GM18907 (cell line): ENCODE results near the gene MBTPS2.
"Not testable (repeated sequence)": the region's sequence is repeated elsewhere in the genome, so short reads cannot be mapped to it uniquely, and the experiment has no call there.

ENCODE experiments used
- ATAC-seq: cut with Tn5 transposase; IDR thresholded peaks from one replicate; pipeline ENCODE4 v1.9.1; 2021; ENCODE audit warnings: mild to moderate bottlenecking, moderate library complexity; ENCODE audit not compliant: unreplicated experiment

Gene MBTPS2

DNA sequence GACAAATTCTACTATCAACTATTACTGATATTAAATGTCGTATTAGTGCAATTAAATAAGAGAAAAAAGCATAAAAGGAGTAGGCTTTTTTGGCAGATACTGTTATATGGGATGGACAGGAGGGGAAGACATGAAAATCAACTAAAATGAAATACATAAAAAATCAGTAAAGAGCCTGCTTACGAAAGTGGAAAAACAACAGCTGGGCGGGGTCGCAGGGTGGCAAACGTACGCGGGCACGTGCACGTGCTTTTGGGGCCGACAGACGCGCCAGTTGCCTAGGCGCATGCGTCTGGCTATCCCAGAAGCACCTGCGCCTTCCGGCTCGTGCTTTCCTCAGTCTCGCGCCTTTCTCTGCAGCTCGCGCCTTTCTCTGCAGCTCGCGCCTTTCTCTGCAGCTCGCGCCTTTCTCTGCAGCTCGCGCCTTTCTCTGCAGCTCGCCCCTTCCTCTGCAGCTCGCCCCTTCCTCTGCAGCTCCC is 16.6 kb downstream of the MBTPS2 start, which contains the start of gene YY2:
Gene YY2 (plus strand): TSS at position 51 of the 479 bp plus-strand sequence. CDS start 498 bp downstream, outside the sequence.
- no peak for ATAC-seq

DNA sequence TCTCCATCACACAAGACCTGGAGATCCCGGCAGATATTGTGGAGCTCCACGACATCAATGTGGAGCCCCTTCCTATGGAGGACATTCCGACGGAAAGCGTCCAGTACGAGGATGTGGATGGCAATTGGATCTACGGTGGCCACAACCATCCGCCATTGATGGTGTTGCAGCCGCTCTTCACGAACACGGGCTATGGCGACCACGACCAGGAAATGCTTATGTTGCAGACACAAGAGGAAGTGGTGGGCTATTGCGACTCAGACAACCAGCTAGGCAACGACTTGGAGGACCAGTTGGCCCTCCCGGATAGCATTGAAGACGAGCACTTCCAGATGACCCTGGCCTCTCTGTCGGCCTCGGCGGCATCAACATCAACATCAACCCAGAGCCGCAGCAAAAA is 17.1 kb downstream of the MBTPS2 start:
- no peak for ATAC-seq

DNA sequence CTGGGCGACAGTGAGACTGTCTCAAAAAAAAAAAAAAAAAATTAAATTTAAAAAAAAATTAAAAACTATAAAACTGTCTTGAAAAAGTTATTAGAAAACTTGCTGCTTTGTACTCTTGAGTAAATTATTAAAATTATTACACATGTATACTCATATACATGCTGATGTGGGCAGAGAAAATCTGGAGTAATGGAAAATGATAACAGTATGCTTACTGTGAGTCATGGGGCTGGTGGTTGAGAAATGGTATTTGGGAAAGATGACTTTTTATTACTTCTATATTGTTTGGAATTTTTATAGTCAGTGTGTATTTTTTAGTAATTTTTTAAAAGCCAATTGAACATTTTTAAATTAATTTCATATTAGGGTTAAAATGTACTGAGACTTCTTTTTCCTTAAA is 23.8 kb downstream of the MBTPS2 start:
- no peak for ATAC-seq

DNA sequence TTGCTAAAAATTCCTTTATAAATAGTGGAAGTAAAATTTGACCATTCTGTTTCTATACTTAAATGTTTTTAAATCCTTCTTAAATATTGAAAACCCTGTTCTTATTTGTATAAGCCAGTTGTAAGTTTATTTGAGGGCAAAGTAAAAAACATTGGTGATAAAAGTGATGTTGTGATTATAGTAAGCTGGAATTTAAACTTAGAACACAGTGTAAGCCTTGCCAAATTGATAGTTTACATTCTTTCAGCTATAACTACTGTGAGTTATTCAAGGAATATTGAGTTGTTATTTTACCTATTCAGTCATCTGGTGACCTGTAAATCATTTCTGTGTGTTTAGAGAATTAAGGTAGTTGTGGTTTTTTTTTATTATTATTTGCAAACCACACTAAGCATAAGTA is 26.0 kb downstream of the MBTPS2 start:
- no peak for ATAC-seq

DNA sequence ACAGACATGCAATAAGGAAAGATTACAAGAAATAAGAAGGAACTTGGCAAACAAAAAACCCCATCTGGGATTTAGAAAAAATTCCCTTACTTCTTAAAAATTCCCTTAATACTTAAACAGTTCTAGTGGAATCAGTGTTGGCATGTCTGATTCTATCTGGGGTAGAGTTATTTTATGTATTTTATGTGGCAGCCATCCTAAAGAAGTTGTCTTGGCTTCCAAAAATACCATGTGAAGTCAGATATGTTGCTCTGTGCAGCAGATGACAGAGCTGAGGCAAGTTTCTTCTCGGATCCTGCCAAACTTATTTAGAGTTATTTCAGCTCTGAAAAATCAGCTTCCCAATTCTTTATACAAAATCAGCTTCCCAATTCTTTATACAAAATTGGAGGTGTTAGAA is 31.1 kb downstream of the MBTPS2 start:
- ATAC-seq, result no peak

DNA sequence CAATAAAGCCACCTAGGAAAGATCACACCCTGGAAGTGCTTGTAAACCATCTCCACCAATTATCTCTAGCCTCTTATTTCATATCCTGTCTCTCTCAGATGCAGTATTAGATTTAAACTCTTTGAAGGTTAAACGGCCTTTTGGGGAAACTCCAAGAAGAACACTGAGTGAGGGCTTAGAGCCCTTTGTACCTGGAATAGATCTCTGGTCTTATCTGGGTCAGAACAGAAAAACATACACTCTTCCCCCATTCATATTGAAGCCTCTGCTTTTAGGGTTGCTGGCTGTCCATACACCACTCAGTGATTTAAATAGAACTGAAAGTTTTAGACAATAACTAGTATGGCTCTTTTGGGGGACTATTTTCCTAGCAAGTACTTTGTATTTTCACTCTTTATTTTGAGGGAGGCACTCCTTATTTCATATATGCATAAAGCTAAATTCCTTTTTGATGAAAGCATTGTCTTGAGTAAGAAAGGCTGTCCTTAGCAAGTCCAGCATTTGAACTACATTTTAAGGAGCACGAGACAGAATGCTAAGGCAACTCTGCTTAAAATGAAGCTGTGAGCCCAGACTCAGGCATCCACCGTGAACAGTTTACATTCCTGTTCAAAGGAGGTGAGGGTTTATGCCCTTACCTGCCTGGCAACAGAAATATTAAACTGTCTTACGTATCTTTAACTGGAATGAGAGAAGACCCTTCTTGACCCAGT is 33.8 kb downstream of the MBTPS2 start:
- ATAC-seq, result no peak

DNA sequence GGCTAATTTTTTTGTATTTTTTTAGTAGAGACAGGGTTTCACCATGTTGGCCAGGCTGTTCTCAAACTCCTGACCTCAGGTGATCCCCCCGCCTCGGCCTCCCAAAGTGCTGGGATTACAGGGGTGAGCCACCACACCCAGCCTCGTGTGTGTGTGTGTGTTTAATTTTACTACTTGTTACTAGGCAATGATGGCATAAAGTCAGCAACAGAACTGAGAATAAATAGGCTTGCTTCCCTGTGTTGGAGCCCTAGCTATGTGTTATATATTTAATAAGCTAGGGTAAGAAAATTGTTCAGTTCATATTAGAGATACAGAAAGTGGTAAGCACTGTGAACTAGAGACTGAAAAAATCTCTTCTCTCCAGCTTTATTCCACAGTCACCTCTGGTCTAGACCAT is 34.8 kb downstream of the MBTPS2 start:
- ATAC-seq, result not testable (repeated sequence)

DNA sequence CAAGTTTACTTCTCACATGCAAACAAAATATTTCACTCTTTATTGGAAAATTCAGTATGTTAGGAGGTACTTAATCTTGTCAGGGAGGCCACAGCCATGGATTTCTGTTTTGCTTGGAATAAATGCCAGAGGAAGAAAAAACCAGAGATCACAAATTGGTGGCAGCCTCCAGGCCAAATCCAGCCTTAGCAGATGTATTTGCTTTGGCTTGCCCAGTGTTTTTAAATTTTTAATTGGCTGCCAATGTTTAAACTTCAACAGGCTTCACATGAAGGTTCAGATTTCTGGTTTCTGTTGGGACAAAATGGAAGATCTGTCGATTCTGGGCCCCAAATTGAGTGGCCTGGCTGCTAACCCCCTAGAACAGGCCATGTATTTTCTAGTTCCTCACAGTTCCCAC is 35.6 kb downstream of the MBTPS2 start:
- no peak for ATAC-seq

DNA sequence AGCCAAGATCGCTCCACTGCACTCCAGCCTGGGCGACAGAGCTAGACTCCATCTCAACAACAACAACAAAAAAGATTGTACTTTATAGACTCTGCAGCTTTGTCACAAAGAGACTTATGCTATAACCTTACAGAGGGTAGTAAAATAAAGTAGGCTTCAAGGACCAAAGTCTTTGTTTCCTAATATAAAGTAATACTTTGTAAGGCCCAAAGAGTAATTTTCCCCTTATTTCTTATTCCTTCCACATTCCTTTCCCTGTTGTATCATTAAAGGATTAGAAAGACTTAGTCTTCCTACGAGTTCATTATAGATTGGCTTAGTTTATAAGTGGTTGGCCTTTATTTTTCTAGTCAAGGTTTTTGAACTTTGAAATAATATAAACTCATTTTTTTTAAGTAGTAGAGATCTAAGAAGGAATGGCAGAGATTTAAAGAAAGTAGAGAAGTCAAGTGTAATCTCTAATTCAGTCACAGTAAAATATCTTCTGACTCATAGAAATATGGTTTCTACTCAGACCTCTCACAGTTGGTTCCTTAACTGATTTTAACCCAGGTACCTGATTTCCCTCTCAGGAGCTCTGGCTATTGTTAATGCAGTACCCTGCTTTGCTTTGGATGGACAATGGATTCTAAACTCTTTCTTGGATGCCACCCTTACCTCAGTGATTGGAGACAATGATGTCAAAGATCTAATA is 42.6 kb downstream of the MBTPS2 start:
- ATAC-seq, result no peak

DNA sequence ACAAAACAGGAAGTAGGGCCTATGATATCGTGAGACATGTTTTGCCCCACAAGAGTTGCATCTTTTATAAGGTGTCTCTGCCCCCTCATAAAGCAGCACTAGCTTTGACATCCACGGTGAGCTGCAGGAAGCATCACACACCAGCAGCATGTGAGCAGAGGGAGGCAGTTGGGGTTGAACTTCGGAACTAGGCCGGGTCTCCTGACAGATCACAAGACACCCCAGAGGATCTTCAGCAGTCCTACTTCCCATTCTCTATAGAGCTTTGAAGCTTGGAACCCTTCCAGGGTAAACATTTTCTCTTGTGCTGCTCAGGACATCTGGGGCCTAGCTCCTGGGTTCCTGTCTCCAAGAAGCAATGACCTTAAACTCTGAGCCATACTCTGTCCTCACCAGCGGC is 43.8 kb downstream of the MBTPS2 start:
- ATAC-seq, result no peak

DNA sequence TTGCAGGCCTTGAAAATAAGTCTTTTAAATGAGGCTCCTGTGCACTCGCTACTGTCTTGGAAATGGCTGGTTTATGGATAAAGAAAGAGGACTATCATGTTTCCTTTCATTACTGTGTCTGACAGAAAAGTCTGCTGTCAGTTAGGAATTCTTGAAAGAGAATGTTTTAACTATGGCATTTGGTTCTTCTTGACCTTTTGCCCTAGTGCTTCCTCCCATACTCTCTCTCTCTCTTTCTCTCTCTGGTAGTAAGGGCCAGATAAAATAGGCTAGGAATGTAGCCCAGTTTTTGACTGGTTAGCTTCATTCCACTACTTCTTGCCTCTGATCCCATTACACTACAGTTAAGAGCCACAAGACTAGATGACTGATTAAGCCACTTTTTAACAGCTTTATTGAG is 46.2 kb downstream of the MBTPS2 start:
- ATAC-seq, result no peak

DNA sequence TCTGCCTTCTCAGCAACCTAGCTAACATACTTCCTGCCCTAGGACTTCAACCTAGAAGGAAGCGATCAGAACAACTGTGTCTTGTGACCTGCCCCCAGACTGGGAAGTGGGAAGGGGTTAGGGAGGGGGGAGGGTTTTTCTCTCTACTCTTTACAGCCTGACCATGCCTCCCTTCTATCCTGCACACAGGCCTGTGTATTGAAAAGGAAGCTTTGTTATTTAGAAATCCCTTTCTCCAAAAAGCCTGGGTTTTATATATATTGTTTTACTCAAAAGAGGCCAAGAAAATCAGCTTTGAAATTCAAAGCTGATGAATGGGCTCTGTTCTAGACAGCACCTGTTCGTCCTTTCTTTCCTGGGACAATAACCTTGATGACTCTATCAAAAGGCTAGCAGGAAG is 65.9 kb downstream of the MBTPS2 start:
- ATAC-seq, result no peak

DNA sequence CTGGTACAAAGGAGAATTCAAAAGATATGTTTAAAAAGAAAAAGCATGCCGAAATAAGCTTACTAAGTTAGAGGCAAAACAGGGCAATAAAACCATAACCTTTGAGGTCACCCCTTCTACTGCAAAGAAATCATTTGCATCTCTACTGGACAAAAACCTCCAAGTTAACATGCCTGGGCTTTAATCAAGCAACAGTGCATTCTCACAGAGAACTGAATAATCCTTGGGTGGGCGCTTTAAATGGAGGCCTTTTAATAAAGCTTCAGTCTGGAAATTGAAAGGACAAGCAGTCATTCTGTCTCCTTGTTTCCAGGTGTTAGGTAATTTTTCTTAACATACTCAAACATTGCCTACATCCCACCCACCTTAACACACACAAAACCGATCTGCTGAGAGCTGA is 66.5 kb downstream of the MBTPS2 start:
- no peak for ATAC-seq

DNA sequence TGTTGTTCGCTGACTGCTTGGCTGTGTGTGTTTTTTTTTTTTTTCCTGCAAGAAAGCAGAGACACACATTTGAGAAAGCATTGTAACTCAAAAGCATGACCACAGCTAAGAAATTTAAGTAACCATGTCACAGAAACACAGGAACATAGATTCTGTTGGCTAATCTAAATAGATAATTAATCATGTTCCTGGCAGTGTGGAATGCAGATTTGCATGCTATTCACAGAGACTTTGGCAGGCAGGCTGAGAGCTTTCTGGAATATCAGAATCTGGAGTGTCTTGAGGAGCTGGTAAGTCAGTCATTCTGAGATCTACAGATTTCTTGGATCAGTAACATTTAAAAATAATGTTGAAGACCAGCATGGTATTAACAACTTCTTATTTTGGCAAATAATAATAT is 67.8 kb downstream of the MBTPS2 start:
- ATAC-seq, result no peak

DNA sequence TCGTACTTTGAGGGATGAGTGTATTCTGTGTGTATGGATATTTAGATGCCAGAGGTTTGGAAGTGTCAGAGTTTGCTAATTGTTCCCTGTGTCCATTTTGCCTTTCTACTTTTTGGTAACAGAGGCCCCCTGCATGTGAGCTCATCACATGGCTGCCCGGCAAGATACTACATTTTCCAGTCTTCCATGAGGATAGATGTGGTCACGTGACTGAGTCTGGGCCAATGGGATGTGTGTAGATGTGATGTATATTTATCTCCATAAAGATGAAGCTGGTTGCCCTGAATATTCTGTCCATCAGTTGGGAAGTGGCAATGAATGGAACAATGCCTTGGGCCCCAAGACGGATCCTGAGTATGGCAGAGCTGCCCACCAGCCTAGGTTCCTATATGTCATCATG is 72.1 kb downstream of the MBTPS2 start:
- ATAC-seq, result no peak

DNA sequence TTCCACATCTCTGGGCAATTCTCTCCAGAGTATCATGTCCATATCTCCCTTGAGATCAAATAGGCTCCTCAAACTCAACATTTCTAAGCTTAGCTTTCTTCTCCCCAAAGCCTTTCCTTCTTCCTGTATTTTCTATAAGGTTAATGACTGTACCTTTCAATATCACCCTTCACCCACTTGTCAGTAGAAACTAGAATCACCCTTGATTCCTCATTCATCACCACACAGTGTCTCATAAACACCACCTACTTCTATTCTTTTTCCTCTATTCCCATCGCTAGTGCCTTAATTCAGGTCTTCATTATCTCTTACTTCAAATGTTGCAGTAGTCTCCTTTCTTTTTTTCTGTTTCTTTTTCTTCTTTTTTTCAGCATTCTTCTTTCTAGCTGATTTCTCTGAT is 72.8 kb downstream of the MBTPS2 start:
- no peak for ATAC-seq

DNA sequence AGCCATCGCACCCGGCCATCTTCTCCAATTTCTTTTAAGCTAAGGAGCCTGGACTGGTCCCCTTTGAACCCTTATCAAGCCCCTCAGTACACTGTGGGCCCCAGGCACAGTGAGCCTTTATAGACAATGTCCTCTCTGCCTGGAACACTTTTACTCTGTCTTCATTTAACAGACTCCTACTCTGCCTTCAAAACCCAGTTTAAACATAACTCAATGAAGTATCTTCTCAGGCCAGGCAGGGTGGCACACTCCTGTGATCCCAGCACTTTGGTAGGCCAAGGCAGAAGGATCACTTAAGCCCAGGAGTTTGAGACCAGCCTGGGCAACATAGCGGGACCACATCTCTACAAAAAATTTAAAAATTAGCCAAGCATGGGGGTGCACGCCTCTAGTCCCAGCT is 73.6 kb downstream of the MBTPS2 start:
- no peak for ATAC-seq

DNA sequence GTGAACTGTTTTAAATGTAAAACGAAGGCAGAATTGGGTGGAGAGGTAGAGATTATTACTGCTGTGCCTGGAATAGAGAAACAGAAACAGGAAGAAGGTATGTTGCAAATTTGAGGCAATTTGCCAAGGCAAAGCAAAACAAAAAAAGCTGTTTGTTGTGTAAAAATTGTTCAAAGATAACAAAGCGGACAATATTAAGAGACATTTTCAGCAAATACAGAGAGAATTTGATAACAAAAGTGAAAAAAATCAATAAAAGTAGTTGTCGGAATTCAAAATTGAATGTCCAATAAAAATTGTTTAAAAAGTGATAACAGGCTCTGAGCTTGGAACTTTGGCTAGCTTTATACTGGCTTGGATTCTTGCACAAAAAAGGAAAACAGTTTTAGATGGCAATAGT is 86.7 kb downstream of the MBTPS2 start:
- ATAC-seq, result no peak

DNA sequence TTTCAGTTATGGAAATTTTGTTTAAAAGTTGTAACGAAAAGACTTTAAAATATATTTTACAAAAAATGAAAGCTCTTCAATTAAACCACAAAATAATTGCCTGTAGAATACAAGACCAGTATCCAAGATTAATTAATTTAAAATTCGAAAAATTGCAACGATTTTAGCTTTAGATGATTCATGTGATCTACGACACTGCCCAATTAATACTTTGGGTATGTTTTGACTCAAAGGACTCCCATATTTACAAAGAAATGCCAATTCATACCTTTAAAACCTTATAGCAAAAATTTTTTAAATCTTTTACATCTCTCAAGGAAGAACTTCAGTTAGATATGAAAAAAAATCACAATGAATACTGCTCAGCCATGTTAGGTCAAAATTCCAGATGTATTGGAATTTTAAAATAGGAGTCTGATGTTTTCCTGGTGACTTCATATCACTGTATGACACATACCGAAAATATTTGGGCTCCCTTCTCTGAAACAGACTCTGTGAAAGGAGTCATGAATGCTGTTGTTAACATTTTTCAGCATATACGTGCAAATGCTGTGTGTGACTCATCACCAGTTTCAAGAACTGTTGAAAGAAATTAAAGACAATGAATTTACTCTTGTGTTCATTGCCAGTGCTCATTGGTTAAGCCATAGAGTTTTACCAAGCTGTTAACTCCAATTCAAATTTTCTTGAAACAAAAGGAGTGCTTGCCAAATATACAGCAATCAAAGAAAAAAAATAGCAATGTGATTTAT is 87.3 kb downstream of the MBTPS2 start:
- no peak for ATAC-seq

DNA sequence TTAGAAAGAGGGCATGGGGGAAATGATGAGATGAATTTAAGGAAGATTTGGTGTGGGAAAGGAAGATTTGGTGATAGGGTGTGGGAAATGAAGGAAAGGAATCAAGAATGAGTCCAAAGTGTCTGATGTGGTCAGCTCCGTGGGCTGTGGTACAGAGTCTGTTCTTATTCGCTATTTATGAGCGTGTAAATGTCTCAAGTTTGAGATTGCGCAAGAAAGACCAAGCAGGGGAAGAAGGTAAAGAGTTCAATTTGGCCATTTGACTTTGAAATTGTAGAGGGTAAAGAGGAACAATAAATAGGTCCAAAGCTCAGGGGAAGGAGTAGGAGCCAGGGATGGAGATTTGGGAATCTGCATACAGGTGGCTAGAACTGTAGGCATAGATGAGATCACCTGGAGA is 89.8 kb downstream of the MBTPS2 start:
- no peak for ATAC-seq

DNA sequence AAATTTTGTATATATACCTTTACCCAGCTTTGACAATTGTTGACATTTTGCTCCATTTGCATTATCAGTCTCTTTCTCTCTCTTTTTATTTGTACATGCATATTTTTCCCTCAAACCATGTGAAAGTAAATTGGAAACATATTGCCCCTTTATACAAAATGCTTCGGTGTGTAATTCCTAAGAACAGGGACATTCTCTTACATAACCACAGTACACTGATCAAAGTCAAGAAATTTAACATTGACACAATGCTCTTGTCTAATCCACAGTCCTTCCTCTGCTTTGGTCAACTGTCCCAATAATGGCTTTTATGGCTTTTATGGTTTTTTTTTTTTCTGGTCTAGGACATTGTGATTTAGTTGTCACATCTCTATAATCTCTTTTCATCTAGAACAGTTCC is 91.6 kb downstream of the MBTPS2 start:
- ATAC-seq, result no peak
